Peyer's patch (tissue), 4 donors: Measurements from ENCODE around the gene MED31. TPM values are rescaled to one million over a fixed set of nuclear protein-coding genes. Genes with fewer than 3 reads are reported as not detected.

Experiments
- DNase-seq, 3 donors: peaks; one replicate each; pipeline ENCODE4 v3.0.0-alpha.2; 2017 to 2019
- H3K27ac ChIP-seq, 4 donors: fragments of 200-600 bp; sonication (generic); one replicate each; pipeline ENCODE4 v1.5.1; 2016 to 2019
- H3K27me3 ChIP-seq, 2 donors: fragments of 200-600 bp; sonication (generic); one replicate each; pipeline ENCODE4 v1.5.1; 2019
- H3K36me3 ChIP-seq, 3 donors: fragments of 200-600 bp; sonication (generic); one replicate each; pipeline ENCODE4 v1.5.1; 2016 to 2019
- H3K4me1 ChIP-seq, 4 donors: fragments of 200-600 bp; sonication (generic); one replicate each; pipeline ENCODE4 v1.5.1; 2016 to 2019
- H3K4me3 ChIP-seq, 4 donors: fragments of 200-600 bp; sonication (generic); 1 replicate in 3 of 4; 2 replicates in 1 of 4; pipeline ENCODE4 v1.5.1; 2016 to 2019; ENCODE audit warnings: mild to moderate bottlenecking in 1 of 4
- H3K9me3 ChIP-seq, 4 donors: fragments of 200-600 bp; sonication (generic); one replicate each; pipeline ENCODE4 v1.5.1; 2016 to 2019; ENCODE audit warnings: mild to moderate bottlenecking in 1 of 4
- CTCF ChIP-seq, 6 experiments: fragments of 450-650 bp in 4 of 6; fragments of 200-600 bp in 2 of 6; sonication (generic) in 1 of 6; IDR thresholded peaks; one replicate each; pipeline ENCODE4 v1.5.1; 2017 to 2019; ENCODE audit warnings: antibody characterized with exemption in 6 of 6, mild to moderate bottlenecking in 3 of 6, moderate library complexity in 1 of 6
- POLR2A ChIP-seq, 2 donors: fragments of 450-650 bp; IDR thresholded peaks; one replicate each; pipeline ENCODE4 v1.5.1; 2017; ENCODE audit warnings: antibody characterized with exemption in 2 of 2, mild to moderate bottlenecking in 2 of 2, moderate library complexity in 2 of 2
- total RNA-seq, 4 donors: library from RNA; depleted of rRNA; stranded (reverse); fragments of >200 nt; gene quantifications; one replicate each; pipeline ENCODE4 v1.1.0, GENCODE V29; 2016

Gene MED31
- total RNA-seq, 4 donors from 2014 or later: 2.0 to 4.9 (median 3.1) TPM

- TF ChIP-seq POLR2A (IDR thresholded peaks at IDR 0.05) (no peak), CTCF (IDR thresholded peaks at IDR 0.05) (no peak)
- no peak for DNase-seq
- Histone ChIP-seq H3K27me3 (no peaks in the 10 kb centered on the region), H3K27ac (no peak overlapping the region), H3K4me1 (no peaks in the 10 kb centered on the region), H3K9me3 (no peaks in the 10 kb centered on the region), H3K4me3 (no peak overlapping the region), H3K36me3 (no peaks in the 10 kb centered on the region)
Measured at GRCh38 chr17:6681671-6682070, 30.3 kb upstream of the MED31 start.

- H3K27me3 ChIP-seq: no peaks in the 10 kb centered on the region
- H3K4me1 ChIP-seq: no peaks in the 10 kb centered on the region
- TF ChIP-seq CTCF (IDR thresholded peaks at IDR 0.05) (no peak), POLR2A (IDR thresholded peaks at IDR 0.05) (no peak)
- H3K4me3 ChIP-seq: no peak overlapping the region
- no peaks in the 10 kb centered on the region for H3K9me3 ChIP-seq
- H3K36me3 ChIP-seq: no peaks in the 10 kb centered on the region
- H3K27ac ChIP-seq: no peak overlapping the region
- no peak for DNase-seq
Measured at GRCh38 chr17:6681176-6681575, 29.8 kb upstream of the MED31 start.

GRCh38 chr17:6679241-6679640 is 27.8 kb upstream of the MED31 start:
- DNase-seq: no peak
- no peaks in the 10 kb centered on the region for H3K4me1 ChIP-seq

GRCh38 chr17:6677946-6678345 is 26.5 kb upstream of the MED31 start:
- H3K4me1 ChIP-seq: no peaks in the 10 kb centered on the region
- TF ChIP-seq CTCF (IDR thresholded peaks at IDR 0.05): no peak
- no peak for TF ChIP-seq POLR2A (IDR thresholded peaks at IDR 0.05)
- no peaks in the 10 kb centered on the region for H3K27me3 ChIP-seq
- no peak overlapping the region for H3K27ac ChIP-seq
- no peak for DNase-seq
- H3K36me3 ChIP-seq: no peaks in the 10 kb centered on the region
- H3K9me3 ChIP-seq: no peaks in the 10 kb centered on the region
- no peak overlapping the region for H3K4me3 ChIP-seq

More at GRCh38 chr17:6679241-6679640, 27.8 kb upstream of the MED31 start:
- TF ChIP-seq POLR2A (IDR thresholded peaks at IDR 0.05) (no peak), CTCF (IDR thresholded peaks at IDR 0.05) (no peak)
- H3K4me3 ChIP-seq: no peak overlapping the region
- no peaks in the 10 kb centered on the region for H3K27me3 ChIP-seq
- no peak overlapping the region for H3K27ac ChIP-seq
- no peaks in the 10 kb centered on the region for H3K36me3 ChIP-seq
- H3K9me3 ChIP-seq: no peaks in the 10 kb centered on the region

GRCh38 chr17:6677158-6677831 is 25.9 kb upstream of the MED31 start:
- no peak for TF ChIP-seq CTCF (IDR thresholded peaks at IDR 0.05)
- TF ChIP-seq POLR2A (IDR thresholded peaks at IDR 0.05): no peak
- no peak for DNase-seq
- Histone ChIP-seq H3K9me3 (no peaks in the 10 kb centered on the region), H3K27ac (no peak overlapping the region), H3K27me3 (no peaks in the 10 kb centered on the region), H3K4me3 (no peak overlapping the region), H3K4me1 (no peaks in the 10 kb centered on the region), H3K36me3 (no peaks in the 10 kb centered on the region)

GRCh38 chr17:6676802-6677157 is 25.4 kb upstream of the MED31 start:
- no peak for TF ChIP-seq CTCF (IDR thresholded peaks at IDR 0.05)
- TF ChIP-seq POLR2A (IDR thresholded peaks at IDR 0.05): no peak
- Histone ChIP-seq H3K27me3 (no peaks in the 10 kb centered on the region), H3K27ac (no peak overlapping the region), H3K36me3 (no peaks in the 10 kb centered on the region), H3K9me3 (no peaks in the 10 kb centered on the region), H3K4me1 (no peaks in the 10 kb centered on the region), H3K4me3 (no peak overlapping the region)
- DNase-seq: no peak
